Endothelial cell of umbilical vein (primary cell): Measurements from ENCODE around the gene SLC38A8. TPM values are rescaled to one million over a fixed set of nuclear protein-coding genes. Genes with fewer than 3 reads are reported as not detected.

Source experiments
- BruUV-seq: library from RNA; stranded (reverse); fragments of 400-500 nt; replicated peaks from 2 replicates; lab custom pipeline; 2021; lab: Mats Ljungman, UMichigan
- CTCF ChIA-PET: fragments of 300-600, 350-600 bp; sonication (Branson Sonifier 250); formaldehyde crosslinking; loops from one replicate; lab custom pipeline; 2021; ENCODE audit warnings: antibody characterized with exemption, inconsistent platforms; lab: Charles Lee
- POLR2A ChIA-PET: fragments of 300-600, 350-600 bp; sonication (Branson Sonifier 250); formaldehyde crosslinking; loops from one replicate; lab custom pipeline; 2021; ENCODE audit warnings: antibody characterized with exemption, inconsistent platforms; lab: Charles Lee
- DNase-seq: peaks from one replicate; pipeline ENCODE4 v3.0.0-alpha.2; 2011; ENCODE audit warnings: low read depth, low spot score
- FAIRE-seq: peaks from 2 replicates; lab custom pipeline; 2011; peaks lifted over from hg19 to GRCh38; lab: Jason Lieb, UNC
- H2AFZ ChIP-seq: 2 replicates; pipeline ENCODE4 v1.6.0; 2012; ENCODE audit warnings: low read depth, low read length, control low read depth, inconsistent platforms
- H3K27ac ChIP-seq: 2 replicates; pipeline ENCODE4 v1.5.1; 2011; ENCODE audit warnings: low read depth, mild to moderate bottlenecking, control low read depth, low read length, moderate library complexity; ENCODE audit not compliant: insufficient read depth
- H3K27me3 ChIP-seq, 2 experiments: 2 replicates each; pipeline versions ENCODE4 v1.6.0 to v1.6.1; 2011; ENCODE audit warnings: low read length in 2 of 2, mixed read lengths in 1 of 2; ENCODE audit not compliant: control insufficient read depth in 2 of 2, insufficient read depth in 2 of 2
- H3K36me3 ChIP-seq, 2 experiments: 2 replicates in 1 of 2; 3 replicates in 1 of 2; pipeline ENCODE4 v1.5.1; 2011; ENCODE audit warnings: low read length in 2 of 2, mild to moderate bottlenecking in 1 of 2, moderate library complexity in 1 of 2; ENCODE audit not compliant: control insufficient read depth in 2 of 2, insufficient read depth in 2 of 2; ENCODE audit errors: extremely low read depth in 1 of 2
- H3K4me1 ChIP-seq: 3 replicates; pipeline ENCODE4 v1.5.1; 2011; ENCODE audit warnings: mild to moderate bottlenecking, low read length; ENCODE audit not compliant: control insufficient read depth, insufficient read depth; ENCODE audit errors: extremely low read depth
- H3K4me2 ChIP-seq: 2 replicates; pipeline ENCODE4 v1.6.1; 2011; ENCODE audit warnings: low read length, control low read depth, mixed read lengths; ENCODE audit not compliant: insufficient read depth
- H3K4me3 ChIP-seq, 3 experiments: fragments of 200-600 bp in 1 of 3; sonication (generic), shearing (Covaris generic) in 1 of 3; replicated peaks in 1 of 3; 2 replicates each; pipeline ENCODE4 v1.5.1; 2011 to 2016; ENCODE audit warnings: control low read depth in 3 of 3, low read length in 3 of 3, mild to moderate bottlenecking in 2 of 3, inconsistent platforms in 1 of 3, low read depth in 1 of 3, moderate library complexity in 1 of 3; ENCODE audit not compliant: insufficient read depth in 1 of 3
- H3K79me2 ChIP-seq: 2 replicates; pipeline ENCODE4 v1.6.0; 2012; ENCODE audit warnings: low read length, inconsistent platforms; ENCODE audit not compliant: control insufficient read depth, insufficient read depth
- H3K9ac ChIP-seq: replicated peaks from 2 replicates; pipeline ENCODE3; 2011; ENCODE audit warnings: low read length, control low read depth; ENCODE audit not compliant: insufficient read depth; ENCODE audit errors: extremely low read depth
- H3K9me1 ChIP-seq: replicated peaks from 3 replicates; pipeline ENCODE4 v1.6.0; 2011; ENCODE audit warnings: mild to moderate bottlenecking, low read length; ENCODE audit not compliant: control insufficient read depth, insufficient read depth; ENCODE audit errors: extremely low read depth
- H3K9me3 ChIP-seq: replicated peaks from 2 replicates; pipeline ENCODE4 v1.5.1; 2012; ENCODE audit warnings: low read length, inconsistent platforms; ENCODE audit not compliant: control insufficient read depth, insufficient read depth
- H4K20me1 ChIP-seq: replicated peaks from 2 replicates; pipeline ENCODE3; 2011; ENCODE audit warnings: mild to moderate bottlenecking, low read length; ENCODE audit not compliant: control insufficient read depth, insufficient read depth; ENCODE audit errors: extremely low read depth
- CTCF ChIP-seq, 2 donors: IDR thresholded peaks; 1 replicate in 1 of 2; 2 replicates in 1 of 2; pipeline ENCODE4 v1.5.1; 2011; ENCODE audit warnings: low read length in 2 of 2, mild to moderate bottlenecking in 2 of 2, moderate library complexity in 2 of 2, control low read depth in 1 of 2, inconsistent platforms in 1 of 2, low read depth in 1 of 2; ENCODE audit not compliant: insufficient read depth in 1 of 2; ENCODE audit errors: extremely low read depth in 1 of 2
- EZH2 ChIP-seq: IDR thresholded peaks from 2 replicates; pipeline ENCODE4 v1.6.1; 2012; ENCODE audit warnings: borderline replicate concordance, low read depth, mild to moderate bottlenecking, moderate library complexity, low read length, inconsistent platforms; ENCODE audit not compliant: severe bottlenecking
- FOS ChIP-seq: IDR thresholded peaks from 2 replicates; pipeline ENCODE4 v1.6.1; 2011; ENCODE audit warnings: mild to moderate bottlenecking, low read length, moderate library complexity, borderline replicate concordance; ENCODE audit not compliant: insufficient read depth
- GATA2 ChIP-seq: IDR thresholded peaks from 2 replicates; pipeline ENCODE4 v1.7.0; 2011; ENCODE audit warnings: low read depth, mild to moderate bottlenecking, moderate library complexity, mixed read lengths, low read length; ENCODE audit not compliant: insufficient read length, insufficient read depth
- JUN ChIP-seq: IDR thresholded peaks from 2 replicates; pipeline ENCODE4 v1.6.1; 2011; ENCODE audit warnings: borderline replicate concordance, low read depth; ENCODE audit not compliant: insufficient read length, insufficient read depth
- MAX ChIP-seq: IDR thresholded peaks from 2 replicates; pipeline ENCODE4 v1.6.1; 2011; ENCODE audit not compliant: insufficient read depth, insufficient read length
- MYC ChIP-seq: IDR thresholded peaks from one replicate; pipeline ENCODE4 v1.6.1; 2011; ENCODE audit warnings: mild to moderate bottlenecking, low read depth, low read length
- POLR2A ChIP-seq: IDR thresholded peaks from 2 replicates; pipeline ENCODE4 v1.6.1; 2012; ENCODE audit warnings: low read depth, mild to moderate bottlenecking, control low read depth, low read length
- POLR2AphosphoS5 ChIP-seq: IDR thresholded peaks from 2 replicates; pipeline ENCODE4 v1.6.1; 2012; ENCODE audit warnings: low read depth, mild to moderate bottlenecking, control low read depth, low read length, moderate library complexity; ENCODE audit not compliant: insufficient read depth
- dilution Hi-C: fragments of 300-500 bp; cut with MboI; formaldehyde crosslinking; loops from one replicate; pipeline ENCODE4 v1.15.0; 2019; ENCODE audit warnings: low sequenced_read_pairs; ENCODE audit not compliant: extremely low pct_ligation_motif_present
- intact Hi-C: fragments of 100-400 bp; cut with micrococcal nuclease; formaldehyde crosslinking; loops from one replicate; pipeline ENCODE4 v1.10.0; 2022
- polyA plus RNA-seq, 4 experiments: library from polyadenylated mRNA; depleted of rRNA in 3 of 4; stranded (reverse) in 3 of 4; unstranded in 1 of 4; fragments of >200 nt; gene quantifications; 2 replicates each; pipeline versions ENCODE4 v1.2.1 to v1.2.3, GENCODE V29; 2011 to 2012; ENCODE audit warnings: missing spikeins in 1 of 4
- total RNA-seq: library from RNA; stranded (reverse); gene quantifications from 2 replicates; pipeline ENCODE4 v1.2.3, GENCODE V29; 2021

The SLC38A8 gene
- total and polyA plus RNA-seq, 2 donors (not counting 3 experiments of a cell fraction or from before 2014, with no cell fraction given) = not detected

GRCh38 chr16:84054916-84055315 is 12.3 kb upstream of the SLC38A8 start:
- peaks cover 6 to 42% of the 10 kb centered on the region in 2 experiments for H3K36me3 ChIP-seq
- H3K79me2 ChIP-seq = no peaks in the 10 kb centered on the region
- no peaks in the 10 kb centered on the region for H4K20me1 ChIP-seq
- H3K4me3 ChIP-seq = no peak overlapping the region
- no peak overlapping the region for H2AFZ ChIP-seq
- no peak overlapping the region for H3K4me2 ChIP-seq
- no peak overlapping the region for H3K27ac ChIP-seq
- TF ChIP-seq MYC (no peak), MAX (no peak)
- FAIRE-seq (no peak), DNase-seq (no peak)
- no peak overlapping the region for H3K9ac ChIP-seq
- no TSS peak for BruUV-seq
- dilution Hi-C loops = no loop called here
- POLR2A ChIA-PET = no interaction called here
- no peaks in the 10 kb centered on the region for H3K27me3 ChIP-seq
- H3K4me1 ChIP-seq = no peaks in the 10 kb centered on the region
- CTCF ChIA-PET = interaction anchor here (1.1 to 1.7 kb wide), 2 partner anchors 12 to 98 kb away, joined by 3 to 5 read pairs; partner anchors contain the start of gene SLC38A8
- intact Hi-C loops = no loop called here
- H3K9me3 ChIP-seq = no peaks in the 10 kb centered on the region
- no peaks in the 10 kb centered on the region for H3K9me1 ChIP-seq

- DNase-seq = no peak
- no peak overlapping the region for H3K9ac ChIP-seq
- H3K4me1 ChIP-seq = no peaks in the 10 kb centered on the region
- H4K20me1 ChIP-seq = no peaks in the 10 kb centered on the region
- dilution Hi-C loops (no loop called here), intact Hi-C loops (no loop called here)
- H3K27ac ChIP-seq = no peak overlapping the region
- no peak for FAIRE-seq
- H3K9me3 ChIP-seq = no peaks in the 10 kb centered on the region
- H3K9me1 ChIP-seq = no peaks in the 10 kb centered on the region
- H3K4me3 ChIP-seq = no peak overlapping the region
- H3K79me2 ChIP-seq = no peaks in the 10 kb centered on the region
- CTCF ChIA-PET = interaction anchor here (0.8 to 1.7 kb wide), 2 partner anchors 9 to 98 kb away, joined by 3 to 5 read pairs; no protein-coding TSS in a partner anchor
- POLR2A ChIA-PET = no interaction called here
- TF ChIP-seq POLR2AphosphoS5 = no peak
- no peak for TF ChIP-seq POLR2A
- no peak for TF ChIP-seq FOS
- TF ChIP-seq CTCF (IDR thresholded peaks at IDR 0.05; ENCODE audit: extremely low read depth in 1 of 2, insufficient read depth in 1 of 2, low read depth in 1 of 2, low read length in 2 of 2) = no peak
- no peak for TF ChIP-seq MAX
- TF ChIP-seq EZH2 = no peak
- TF ChIP-seq MYC = no peak
- TF ChIP-seq JUN = no peak
- TF ChIP-seq GATA2 = no peak
- no peak overlapping the region for H3K4me2 ChIP-seq
- H2AFZ ChIP-seq = no peak overlapping the region
- peaks cover 6 to 44% of the 10 kb centered on the region in 2 experiments for H3K36me3 ChIP-seq
- BruUV-seq = no TSS peak
- no peaks in the 10 kb centered on the region for H3K27me3 ChIP-seq
Measured at GRCh38 chr16:84054271-84054670, 11.7 kb upstream of the SLC38A8 start.
